Left lung (tissue), 10 donors: ENCODE data around the gene PLD2. TPM values are rescaled to one million over a fixed set of nuclear protein-coding genes. Genes with fewer than 3 reads are reported as not detected.
A peak's percentile ranks its signal among the peaks of the same experiment; 100 is the strongest.
"Not testable (repeated sequence)": the region's sequence is repeated elsewhere in the genome, so short reads cannot be mapped to it uniquely, and the experiment has no call there.

ENCODE experiments used
- ATAC-seq: fragments of 200-7000 bp; cut with Tn5 transposase; one replicate; pipeline ENCODE4 v1.9.1; 2020; ENCODE audit warnings: moderate library complexity
- DNase-seq, 4 donors: peaks; one replicate each; pipeline ENCODE4 v3.0.0-alpha.2; 2013 to 2020
- H3K27ac ChIP-seq, 2 donors: fragments of 200-600 bp; sonication (generic) in 1 of 2; one replicate each; pipeline versions ENCODE4 v1.5.0 to v1.8.0; 2020 to 2021
- H3K27me3 ChIP-seq, 2 donors: fragments of 200-600 bp; sonication (generic) in 1 of 2; one replicate each; pipeline versions ENCODE4 v1.5.0 to v1.8.0; 2020 to 2021
- H3K36me3 ChIP-seq, 2 donors: fragments of 200-600 bp; sonication (generic) in 1 of 2; one replicate each; pipeline versions ENCODE4 v1.5.0 to v1.8.0; 2020 to 2021
- H3K4me1 ChIP-seq, 2 donors: fragments of 200-600 bp; one replicate each; pipeline ENCODE4 v1.8.0; 2021
- H3K4me3 ChIP-seq, 2 donors: fragments of 200-600 bp; sonication (generic) in 1 of 2; one replicate each; pipeline versions ENCODE4 v1.5.0 to v1.8.0; 2020 to 2021; ENCODE audit warnings: mild to moderate bottlenecking in 1 of 2
- H3K9me3 ChIP-seq, 2 donors: fragments of 200-600 bp; sonication (generic) in 1 of 2; one replicate each; pipeline versions ENCODE4 v1.5.0 to v1.8.0; 2020 to 2021
- intact Hi-C, 2 donors: fragments of 100-400 bp; cut with DNase I; formaldehyde crosslinking; loops; one replicate each; pipeline versions ENCODE4 v1.11.2 to v1.14.2; 2022
- polyA plus RNA-seq, 6 donors: library from polyadenylated mRNA; unstranded; fragments of 120-200 nt; gene quantifications; one replicate each; pipeline ENCODE4 v1.2.1, GENCODE V29; 2013; ENCODE audit not compliant: insufficient read length in 6 of 6
- total RNA-seq, 2 donors: library from RNA; stranded (reverse); fragmentation: NEBNext Ultra II Directional; extraction: Animal tissue kit (Norgen Biotek cat#: 25700); gene quantifications; one replicate each; pipeline ENCODE4 v1.2.1, GENCODE V29; 2021
- TF ChIP-seq, protein P1 (sequence below), 2 donors: fragments of 200-600 bp; sonication (generic) in 1 of 2; IDR thresholded peaks; one replicate each; pipeline versions ENCODE4 v1.5.0 to v1.8.0; 2021; ENCODE audit warnings: antibody characterized with exemption in 2 of 2
- donor health status: DM: no; HTN: yes; CAD: no.
- donor health status: DM: no; HTN: no; CAD: no.

The PLD2 gene
- total and polyA plus RNA-seq, 8 donors = 30.0 to 70.0 (median 59.0) TPM

DNA sequence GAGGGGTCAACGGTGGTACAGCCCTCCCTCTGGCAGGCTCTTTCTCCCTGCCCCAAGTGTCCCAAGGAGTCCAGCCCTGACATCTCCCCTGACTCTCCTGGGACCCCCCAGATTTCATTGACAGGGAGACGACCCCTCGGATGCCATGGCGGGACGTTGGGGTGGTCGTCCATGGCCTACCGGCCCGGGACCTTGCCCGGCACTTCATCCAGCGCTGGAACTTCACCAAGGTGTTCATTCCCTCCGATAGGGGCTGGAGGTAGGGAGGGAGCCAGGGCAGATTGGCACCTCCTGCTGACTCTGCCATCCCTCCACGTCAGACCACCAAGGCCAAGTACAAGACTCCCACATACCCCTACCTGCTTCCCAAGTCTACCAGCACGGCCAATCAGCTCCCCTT lies 9.9 kb downstream of the PLD2 start:
- Histone ChIP-seq H3K27ac (no peak overlapping the region), H3K4me1 (no peaks in the 10 kb centered on the region), H3K36me3 (peaks cover 0 to 70% of the 10 kb centered on the region in 2 donors), H3K9me3 (no peaks in the 10 kb centered on the region), H3K27me3 (no peaks in the 10 kb centered on the region), H3K4me3 (no peak overlapping the region)
- ATAC-seq (no peak), DNase-seq (no peak)
- intact Hi-C loops = no loop called here
- TF ChIP-seq, protein P1, sequence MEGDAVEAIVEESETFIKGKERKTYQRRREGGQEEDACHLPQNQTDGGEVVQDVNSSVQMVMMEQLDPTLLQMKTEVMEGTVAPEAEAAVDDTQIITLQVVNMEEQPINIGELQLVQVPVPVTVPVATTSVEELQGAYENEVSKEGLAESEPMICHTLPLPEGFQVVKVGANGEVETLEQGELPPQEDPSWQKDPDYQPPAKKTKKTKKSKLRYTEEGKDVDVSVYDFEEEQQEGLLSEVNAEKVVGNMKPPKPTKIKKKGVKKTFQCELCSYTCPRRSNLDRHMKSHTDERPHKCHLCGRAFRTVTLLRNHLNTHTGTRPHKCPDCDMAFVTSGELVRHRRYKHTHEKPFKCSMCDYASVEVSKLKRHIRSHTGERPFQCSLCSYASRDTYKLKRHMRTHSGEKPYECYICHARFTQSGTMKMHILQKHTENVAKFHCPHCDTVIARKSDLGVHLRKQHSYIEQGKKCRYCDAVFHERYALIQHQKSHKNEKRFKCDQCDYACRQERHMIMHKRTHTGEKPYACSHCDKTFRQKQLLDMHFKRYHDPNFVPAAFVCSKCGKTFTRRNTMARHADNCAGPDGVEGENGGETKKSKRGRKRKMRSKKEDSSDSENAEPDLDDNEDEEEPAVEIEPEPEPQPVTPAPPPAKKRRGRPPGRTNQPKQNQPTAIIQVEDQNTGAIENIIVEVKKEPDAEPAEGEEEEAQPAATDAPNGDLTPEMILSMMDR (IDR thresholded peaks at IDR 0.05) = no peak

DNA sequence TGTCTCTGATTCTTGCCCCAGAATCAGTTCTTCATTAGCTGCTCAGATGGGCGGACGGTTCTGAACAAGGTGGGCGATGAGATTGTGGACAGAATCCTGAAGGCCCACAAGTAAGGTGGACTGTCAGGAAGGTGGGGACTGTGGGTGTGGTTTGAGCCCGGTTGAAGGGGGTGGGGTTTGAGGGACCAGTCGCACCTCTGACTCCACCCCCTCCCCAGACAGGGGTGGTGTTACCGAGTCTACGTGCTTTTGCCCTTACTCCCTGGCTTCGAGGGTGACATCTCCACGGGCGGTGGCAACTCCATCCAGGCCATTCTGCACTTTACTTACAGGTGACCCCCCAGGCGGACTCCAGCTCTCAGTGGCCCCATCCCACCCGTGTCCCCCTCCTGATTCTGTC lies 11.3 kb downstream of the PLD2 start:
- H3K27ac ChIP-seq = no peak overlapping the region
- no peak overlapping the region for H3K4me3 ChIP-seq
- ATAC-seq = no peak
- intact Hi-C loops = no loop called here
- no peaks in the 10 kb centered on the region for H3K9me3 ChIP-seq
- no peak for DNase-seq
- H3K4me1 ChIP-seq = no peaks in the 10 kb centered on the region
- TF ChIP-seq, protein P1 (IDR thresholded peaks at IDR 0.05) = no peak
- peaks cover 0 to 79% of the 10 kb centered on the region in 2 donors for H3K36me3 ChIP-seq
- no peaks in the 10 kb centered on the region for H3K27me3 ChIP-seq

GRCh38 chr17:4822835-4823234 lies 15.9 kb downstream of the PLD2 start:
- Histone ChIP-seq H3K9me3 (no peaks in the 10 kb centered on the region), H3K4me1 (no peaks in the 10 kb centered on the region), H3K36me3 (peaks cover 0 to 49% of the 10 kb centered on the region in 2 donors), H3K27ac (no peak overlapping the region), H3K27me3 (no peaks in the 10 kb centered on the region), H3K4me3 (no peak overlapping the region)
- intact Hi-C loops = no loop called here
- DNase-seq (no peak), ATAC-seq (no peak)
- TF ChIP-seq, protein P1 (IDR thresholded peaks at IDR 0.05) = no peak

- no peak overlapping the region for H3K4me3 ChIP-seq
- no peaks in the 10 kb centered on the region for H3K27me3 ChIP-seq
- TF ChIP-seq, protein P1 (IDR thresholded peaks at IDR 0.05) = no peak
- H3K36me3 ChIP-seq = peaks cover 0 to 42% of the 10 kb centered on the region in 2 donors
- H3K27ac ChIP-seq = no peak overlapping the region
- no peak for DNase-seq
- H3K9me3 ChIP-seq = no peaks in the 10 kb centered on the region
- intact Hi-C loops = no loop called here
- ATAC-seq = peak; percentile 93
- no peaks in the 10 kb centered on the region for H3K4me1 ChIP-seq
Observed at GRCh38 chr17:4823373-4824089, 16.6 kb downstream of the PLD2 start.

GRCh38 chr17:4827399-4827798 lies 20.4 kb downstream of the PLD2 start:
- Histone ChIP-seq H3K27ac (no peak overlapping the region), H3K27me3 (no peaks in the 10 kb centered on the region), H3K36me3 (peaks cover 0 to 12% of the 10 kb centered on the region in 2 donors), H3K4me3 (no peak overlapping the region), H3K4me1 (no peaks in the 10 kb centered on the region), H3K9me3 (no peaks in the 10 kb centered on the region)
- intact Hi-C loops = no loop called here
- TF ChIP-seq, protein P1 (IDR thresholded peaks at IDR 0.05) = no peak
- ATAC-seq (no peak), DNase-seq (no peak)

DNA sequence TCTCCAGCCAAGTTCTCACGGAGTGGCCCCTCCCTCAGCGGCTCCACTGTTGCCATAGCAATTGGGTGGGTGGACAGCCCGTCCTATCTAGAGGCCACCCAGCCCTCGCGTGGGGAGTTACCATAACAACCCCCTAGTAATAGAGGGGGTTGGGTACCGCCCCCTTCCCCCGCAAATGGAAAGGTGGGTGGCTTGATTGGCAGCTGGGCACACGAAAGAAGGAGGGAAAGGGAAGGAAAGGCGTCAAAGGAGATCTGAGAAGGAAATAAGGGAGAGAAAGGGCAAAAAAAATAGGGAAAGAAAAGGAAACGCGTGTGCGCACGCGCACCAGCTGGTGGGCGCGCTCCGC lies 25.9 kb downstream of the PLD2 start:
- H3K27me3 ChIP-seq, H3K9me3 ChIP-seq, intact Hi-C loops, H3K36me3 ChIP-seq, DNase-seq: not testable (repeated sequence)
- H3K27ac ChIP-seq = peak overlapping the region; percentile 82 to 85
- H3K4me3 ChIP-seq = peak overlapping the region; percentile 68 to 97
- peaks cover 15 to 42% of the 10 kb centered on the region in 2 donors for H3K4me1 ChIP-seq
- ATAC-seq = peak; percentile 2
